Lower leg skin (tissue), 4 donors: ENCODE measurements around the gene ITGB5. TPM values are rescaled to one million over a fixed set of nuclear protein-coding genes. Genes with fewer than 3 reads are reported as not detected.
A peak's percentile ranks its signal among the peaks of the same experiment; 100 is the strongest.

Source experiments
- DNase-seq, 2 donors: peaks; one replicate each; pipeline ENCODE4 v3.0.0-alpha.2; 2019; ENCODE audit warnings: low spot score in 2 of 2
- H3K4me3 ChIP-seq: fragments of 200-600 bp; sonication (generic); 2 replicates; pipeline ENCODE4 v1.5.1; 2017; ENCODE audit warnings: mild to moderate bottlenecking, low read depth; ENCODE audit not compliant: poor library complexity, severe bottlenecking
- CTCF ChIP-seq, 3 donors: fragments of 450-650 bp; IDR thresholded peaks; one replicate each; pipeline ENCODE4 v1.5.1; 2016; ENCODE audit warnings: antibody characterized with exemption in 3 of 3, mild to moderate bottlenecking in 3 of 3, moderate library complexity in 2 of 3
- POLR2A ChIP-seq, 2 donors: fragments of 450-650 bp; IDR thresholded peaks; one replicate each; pipeline ENCODE4 v1.6.1; 2016 to 2017; ENCODE audit warnings: antibody characterized with exemption in 2 of 2, mild to moderate bottlenecking in 1 of 2, moderate library complexity in 1 of 2
- WGBS, 2 donors: methylation state at CpG; one replicate each; pipeline ENCODE4 v1.1.5; 2018; 5-methylcytosine and 5-hydroxymethylcytosine counted together
- intact Hi-C: fragments of 100-400 bp; cut with DNase I; formaldehyde crosslinking; loops from one replicate; pipeline ENCODE4 v1.15.0; 2023; ENCODE audit warnings: low total_unique reads
- total RNA-seq, 4 donors: library from RNA; depleted of rRNA; stranded (reverse); fragments of >200 nt; gene quantifications; one replicate each; pipeline ENCODE4 v1.1.0, GENCODE V29; 2016

ITGB5 gene
- total RNA-seq, 4 donors from 2014 or later, result 210 to 414 (median 286) TPM

GRCh38 chr3:124878561-124879336 lies 8.4 kb downstream of the ITGB5 start:
- 6 to 9% methylated on average over 6 of the region's 6 CpGs for WGBS, 2 donors
- no peak overlapping the region for H3K4me3 ChIP-seq
- peak in 1 of 3 donors; percentile 38 for TF ChIP-seq CTCF (IDR thresholded peaks at IDR 0.05)
- TF ChIP-seq POLR2A (IDR thresholded peaks at IDR 0.05), result no peak
- DNase-seq, result peak; percentile 69 to 84
- intact Hi-C loops, result no loop called here

DNA sequence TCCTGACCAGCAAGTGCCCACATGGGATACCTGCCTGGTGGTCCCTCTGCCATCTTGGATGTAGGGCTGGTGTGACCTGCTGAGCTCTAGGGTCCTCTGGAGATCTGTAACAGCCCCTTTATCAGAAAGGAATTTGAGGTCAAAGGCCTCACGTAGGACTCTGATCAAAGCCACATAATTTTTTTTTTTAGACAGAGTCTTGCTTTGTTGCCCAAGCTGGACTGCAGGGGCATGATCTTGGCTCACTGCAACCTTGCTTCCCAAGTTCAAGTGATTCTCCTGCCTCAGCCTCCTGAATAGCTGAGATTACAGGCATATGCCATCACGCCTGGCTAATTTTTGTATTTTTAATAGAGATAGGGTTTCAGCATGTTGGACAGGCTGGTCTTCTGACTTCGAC lies 9.5 kb downstream of the ITGB5 start:
- no peak for TF ChIP-seq CTCF (IDR thresholded peaks at IDR 0.05)
- TF ChIP-seq POLR2A (IDR thresholded peaks at IDR 0.05), result no peak
- peak in 1 of 2 donors; percentile 48 for DNase-seq
- H3K4me3 ChIP-seq, result no peak overlapping the region
- intact Hi-C loops, result no loop called here
- WGBS, 2 donors, result 89% methylated on average over 3 of the region's 3 CpGs

- WGBS, 2 donors, result 46 to 48% methylated on average over 3 of the region's 3 CpGs
- intact Hi-C loops, result no loop called here
- DNase-seq, result peak in 1 of 2 donors; percentile 60
- H3K4me3 ChIP-seq, result no peak overlapping the region
- TF ChIP-seq POLR2A (IDR thresholded peaks at IDR 0.05), result no peak
- TF ChIP-seq CTCF (IDR thresholded peaks at IDR 0.05), result no peak
Measured at GRCh38 chr3:124876401-124876878, 10.7 kb downstream of the ITGB5 start.

GRCh38 chr3:124873226-124873625 lies 13.9 kb downstream of the ITGB5 start:
- peak in 1 of 2 donors; percentile 4 for DNase-seq
- intact Hi-C loops, result no loop called here
- TF ChIP-seq CTCF (IDR thresholded peaks at IDR 0.05) (no peak), POLR2A (IDR thresholded peaks at IDR 0.05) (no peak)
- 82 to 86% methylated on average over 1 of the region's 1 CpG for WGBS, 2 donors
- no peak overlapping the region for H3K4me3 ChIP-seq

DNA sequence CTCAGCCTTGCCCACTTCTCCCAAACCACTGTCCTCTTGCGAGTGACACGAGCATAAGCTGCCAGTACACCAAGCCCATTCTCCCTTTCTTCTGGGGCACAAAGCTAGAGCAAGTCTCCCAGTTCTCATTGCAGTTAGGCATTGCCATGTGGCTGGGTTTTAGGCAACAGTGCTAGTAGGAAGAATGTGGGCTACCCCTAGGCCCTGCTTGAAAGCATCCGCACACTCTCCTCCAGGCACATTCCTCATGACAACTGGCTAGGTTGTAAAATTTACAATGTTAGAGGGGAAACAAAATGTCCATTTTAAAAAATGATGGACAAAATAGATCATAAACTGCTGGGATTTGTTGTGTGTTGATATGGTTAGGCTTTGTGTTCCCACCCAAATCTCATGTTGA lies 19.7 kb downstream of the ITGB5 start:
- TF ChIP-seq POLR2A (IDR thresholded peaks at IDR 0.05) (no peak), CTCF (IDR thresholded peaks at IDR 0.05) (no peak)
- 96 to 98% methylated on average over 3 of the region's 3 CpGs for WGBS, 2 donors
- no peak overlapping the region for H3K4me3 ChIP-seq
- intact Hi-C loops, result no loop called here
- peak in 1 of 2 donors; percentile 9 for DNase-seq
